Ishikawa (cell line): Measurements from ENCODE around the gene GPD2.

Source experiments
- CEBPB ChIP-seq: IDR thresholded peaks from 2 replicates; pipeline ENCODE4 v1.6.1; 2012
- EGR1 ChIP-seq: IDR thresholded peaks from 2 replicates; pipeline ENCODE4 v1.6.1; 2012
- EP300 ChIP-seq: IDR thresholded peaks from 2 replicates; pipeline ENCODE4 v1.6.1; 2012; ENCODE audit warnings: borderline replicate concordance
- FOXM1 ChIP-seq: IDR thresholded peaks from 2 replicates; pipeline ENCODE4 v1.6.1; 2012; ENCODE audit warnings: low read depth, borderline replicate concordance
- RAD21 ChIP-seq: IDR thresholded peaks from 2 replicates; pipeline ENCODE4 v1.6.1; 2012; ENCODE audit warnings: low read depth
- TAF1 ChIP-seq: IDR thresholded peaks from 2 replicates; pipeline ENCODE4 v1.6.1; 2012; ENCODE audit warnings: low read depth, mild to moderate bottlenecking
- ZBTB7A ChIP-seq: IDR thresholded peaks from 2 replicates; pipeline ENCODE4 v1.6.1; 2012; ENCODE audit warnings: low read depth
- TF ChIP-seq, protein P1 (sequence below): IDR thresholded peaks from 2 replicates; pipeline ENCODE4 v1.6.1; 2012

DNA sequence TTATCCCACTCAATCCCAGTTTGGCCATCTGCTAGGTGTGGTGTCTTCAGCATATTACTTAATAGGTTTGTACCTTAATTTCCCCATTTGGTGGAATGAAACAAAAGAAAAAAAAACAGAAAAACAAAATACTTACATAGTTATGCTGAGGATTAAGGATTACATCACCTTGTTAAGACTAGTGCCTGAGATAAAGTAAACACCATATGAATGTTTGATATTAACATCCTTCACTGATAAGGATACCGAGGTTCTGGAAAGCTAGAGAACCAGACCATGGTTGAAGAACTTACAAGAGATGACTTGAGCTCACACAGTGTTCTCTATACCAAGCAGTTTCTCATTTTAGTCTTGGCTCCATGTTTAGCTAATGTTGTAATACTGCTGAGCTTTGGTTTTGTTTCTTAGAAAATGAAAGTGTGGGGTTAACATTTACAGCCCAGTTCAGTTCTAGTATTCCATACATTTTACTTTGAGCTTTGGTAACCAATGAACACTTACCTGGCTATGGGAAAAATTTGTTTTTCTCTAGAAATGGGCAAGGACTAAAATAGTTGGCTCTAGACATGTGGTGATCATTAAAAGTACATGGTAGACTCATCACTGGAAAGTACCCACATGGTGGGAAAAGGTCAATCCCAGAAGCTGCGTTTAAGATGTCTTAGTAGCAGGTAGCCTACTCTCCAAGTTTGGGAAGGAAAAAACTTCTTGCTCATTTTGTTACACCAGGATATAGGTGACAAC is 5.8 kb upstream of the GPD2 start:
- no peak for TF ChIP-seq FOXM1
- TF ChIP-seq EGR1 = no peak
- TF ChIP-seq ZBTB7A = no peak
- no peak for TF ChIP-seq RAD21
- TF ChIP-seq, protein P1, sequence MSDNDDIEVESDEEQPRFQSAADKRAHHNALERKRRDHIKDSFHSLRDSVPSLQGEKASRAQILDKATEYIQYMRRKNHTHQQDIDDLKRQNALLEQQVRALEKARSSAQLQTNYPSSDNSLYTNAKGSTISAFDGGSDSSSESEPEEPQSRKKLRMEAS = no peak
- TF ChIP-seq TAF1 = no peak
- TF ChIP-seq EP300 = no peak
- no peak for TF ChIP-seq CEBPB
